ENCODE measurements around the gene EIF1.

EIF1 gene

GRCh38 chr17:41735744-41736143, 47.1 kb downstream of the EIF1 start:
- no peak for DNase-seq (ENCODE audit: low read depth in 2 of 2)

- DNase-seq (ENCODE audit: low read depth in 2 of 2) = no peak
These were observed 48.4 kb downstream of the EIF1 start for GRCh38 chr17:41736983-41737679.

GRCh38 chr17:41737680-41738023, 49.0 kb downstream of the EIF1 start:
- no peak for DNase-seq (ENCODE audit: low read depth in 2 of 2)

- DNase-seq (ENCODE audit: low read depth in 2 of 2) = peak; percentile 60 to 61
These were observed 49.6 kb downstream of the EIF1 start for GRCh38 chr17:41738077-41738800.

GRCh38 chr17:41738801-41739112, 50.1 kb downstream of the EIF1 start:
- DNase-seq (ENCODE audit: low read depth in 2 of 2) = no peak

- no peak for DNase-seq (ENCODE audit: low read depth in 2 of 2)
These were observed 51.1 kb downstream of the EIF1 start for GRCh38 chr17:41739661-41740352.

- DNase-seq (ENCODE audit: low read depth in 2 of 2) = no peak
These were observed 51.8 kb downstream of the EIF1 start for GRCh38 chr17:41740506-41740905.

GRCh38 chr17:41741709-41742108, 53.0 kb downstream of the EIF1 start:
- no peak for DNase-seq (ENCODE audit: low read depth in 2 of 2)

All from stimulated activated CD8-positive, alpha-beta memory T cell treated with anti-CD3 and anti-CD28 coated beads, Interleukin-2, amount 100 ng/mL, for 1 hour (primary cell).